CD14-positive monocyte (primary cell): ENCODE data around the gene NUAK1. TPM values are rescaled to one million over a fixed set of nuclear protein-coding genes. Genes with fewer than 3 reads are reported as not detected.

Experiments
- DNase-seq, 3 donors: peaks; one replicate each; pipeline ENCODE4 v3.0.0-alpha.2; 2011 to 2022
- H2AFZ ChIP-seq: 2 replicates; pipeline ENCODE4 v1.6.0; 2012; ENCODE audit warnings: mild to moderate bottlenecking, low read depth, low read length, inconsistent platforms; ENCODE audit not compliant: insufficient read depth, poor library complexity, severe bottlenecking
- H3K27ac ChIP-seq, 2 donors: 1 replicate in 1 of 2; 2 replicates in 1 of 2; pipeline ENCODE4 v1.5.1; 2012 to 2013; ENCODE audit warnings: low read length in 2 of 2, control low read depth in 1 of 2, inconsistent platforms in 1 of 2, low read depth in 1 of 2, mild to moderate bottlenecking in 1 of 2
- H3K27me3 ChIP-seq, 2 donors: one replicate each; pipeline versions ENCODE4 v1.6.0 to v1.6.1; 2011 to 2013; ENCODE audit warnings: low read length in 2 of 2; ENCODE audit not compliant: control insufficient read depth in 2 of 2, insufficient read depth in 2 of 2
- H3K36me3 ChIP-seq, 2 donors: replicated peaks in 1 of 2; 1 replicate in 1 of 2; 2 replicates in 1 of 2; pipeline versions ENCODE4 v1.5.1 to v1.6.1; 2012 to 2013; ENCODE audit warnings: low read length in 2 of 2, control low read depth in 1 of 2, inconsistent platforms in 1 of 2, mild to moderate bottlenecking in 1 of 2; ENCODE audit not compliant: insufficient read depth in 2 of 2, control insufficient read depth in 1 of 2
- H3K4me1 ChIP-seq, 2 donors: 1 replicate in 1 of 2; 2 replicates in 1 of 2; pipeline versions ENCODE4 v1.5.1 to v1.6.1; 2012 to 2013; ENCODE audit warnings: low read length in 2 of 2, control low read depth in 1 of 2, inconsistent platforms in 1 of 2, mild to moderate bottlenecking in 1 of 2, moderate library complexity in 1 of 2; ENCODE audit not compliant: insufficient read depth in 2 of 2, control insufficient read depth in 1 of 2
- H3K4me2 ChIP-seq: replicated peaks from 2 replicates; pipeline ENCODE3; 2012; ENCODE audit warnings: low read length, moderate library complexity, mild to moderate bottlenecking; ENCODE audit not compliant: poor library complexity, severe bottlenecking; ENCODE audit errors: extremely low read depth
- H3K4me3 ChIP-seq, 3 experiments: fragments of 200-600 bp in 1 of 3; sonication (generic) in 1 of 3; replicated peaks in 1 of 3; 1 replicate in 2 of 3; 2 replicates in 1 of 3; pipeline ENCODE4 v1.5.1; 2011 to 2013; ENCODE audit warnings: low read length in 3 of 3, mild to moderate bottlenecking in 3 of 3, control low read depth in 2 of 3, low read depth in 2 of 3, inconsistent platforms in 1 of 3, moderate library complexity in 1 of 3
- H3K79me2 ChIP-seq: 2 replicates; pipeline ENCODE4 v1.6.0; 2012; ENCODE audit warnings: mild to moderate bottlenecking, control low read depth, inconsistent platforms, low read length, moderate library complexity; ENCODE audit not compliant: insufficient read depth
- H3K9ac ChIP-seq: 2 replicates; pipeline ENCODE4 v1.6.0; 2017; ENCODE audit warnings: low read length, mild to moderate bottlenecking; ENCODE audit not compliant: insufficient read depth, poor library complexity, severe bottlenecking
- H3K9me3 ChIP-seq, 2 donors: replicated peaks in 1 of 2; 1 replicate in 1 of 2; 2 replicates in 1 of 2; pipeline versions ENCODE4 v1.5.1 to v1.6.1; 2012 to 2013; ENCODE audit warnings: low read length in 2 of 2, control low read depth in 1 of 2; ENCODE audit not compliant: control insufficient read depth in 1 of 2, insufficient read depth in 1 of 2
- H4K20me1 ChIP-seq: 2 replicates; pipeline ENCODE4 v1.6.0; 2012; ENCODE audit warnings: mild to moderate bottlenecking, low read length, control low read depth, moderate library complexity; ENCODE audit not compliant: insufficient read depth
- H3K27ac Mint-ChIP-seq, 7 donors: one replicate each; pipeline ENCODE4 v1.8.0; 2020; ENCODE audit warnings: mild to moderate bottlenecking in 7 of 7, mixed read lengths in 7 of 7, moderate library complexity in 6 of 7, inconsistent platforms in 2 of 7
- H3K27me3 Mint-ChIP-seq, 3 donors: one replicate each; pipeline ENCODE4 v1.8.0; 2021 to 2022; ENCODE audit warnings: low read depth in 3 of 3, mild to moderate bottlenecking in 3 of 3, mixed read lengths in 3 of 3, moderate library complexity in 3 of 3, inconsistent platforms in 1 of 3
- H3K36me3 Mint-ChIP-seq, 2 donors: one replicate each; pipeline ENCODE4 v1.8.0; 2020; ENCODE audit warnings: mixed read lengths in 2 of 2, inconsistent platforms in 1 of 2, mild to moderate bottlenecking in 1 of 2
- H3K4me1 Mint-ChIP-seq: one replicate; pipeline ENCODE4 v1.8.0; 2020; ENCODE audit warnings: mild to moderate bottlenecking, mixed read lengths
- H3K4me3 Mint-ChIP-seq, 2 donors: one replicate each; pipeline ENCODE4 v1.8.0; 2020; ENCODE audit warnings: mild to moderate bottlenecking in 2 of 2, mixed read lengths in 2 of 2, moderate library complexity in 1 of 2
- H3K9me3 Mint-ChIP-seq, 7 donors: one replicate each; pipeline ENCODE4 v1.8.0; 2020 to 2022; ENCODE audit warnings: mixed read lengths in 7 of 7, mild to moderate bottlenecking in 6 of 7, moderate library complexity in 6 of 7, inconsistent platforms in 2 of 7
- WGBS: methylation state at CpG from one replicate; pipeline ENCODE4 v1.1.5; 2013; ENCODE audit warnings: missing lambda C conversion rate; ENCODE audit not compliant: insufficient coverage; 5-methylcytosine and 5-hydroxymethylcytosine counted together
- intact Hi-C, 2 donors: fragments of 100-400 bp; cut with micrococcal nuclease; formaldehyde crosslinking; loops; one replicate each; pipeline versions ENCODE4 v1.15.0 to v1.15.1; 2023
- polyA plus RNA-seq, 3 donors: library from polyadenylated mRNA; depleted of rRNA in 1 of 3; unstranded in 2 of 3; stranded (reverse) in 1 of 3; fragments of 300-500 nt in 2 of 3; fragments of >200 nt in 1 of 3; fragmentation: Illumina TruSeq in 2 of 3; gene quantifications; 1 replicate in 2 of 3; 2 replicates in 1 of 3; pipeline ENCODE4 v1.2.3, GENCODE V29; 2012 to 2021
- TF ChIP-seq, protein P1 (sequence below): fragments of 200-600 bp; IDR thresholded peaks from one replicate; pipeline ENCODE4 v1.8.0; 2022; ENCODE audit warnings: antibody characterized with exemption, mild to moderate bottlenecking

The NUAK1 gene
- polyA plus RNA-seq, 3 donors, result not detected

DNA sequence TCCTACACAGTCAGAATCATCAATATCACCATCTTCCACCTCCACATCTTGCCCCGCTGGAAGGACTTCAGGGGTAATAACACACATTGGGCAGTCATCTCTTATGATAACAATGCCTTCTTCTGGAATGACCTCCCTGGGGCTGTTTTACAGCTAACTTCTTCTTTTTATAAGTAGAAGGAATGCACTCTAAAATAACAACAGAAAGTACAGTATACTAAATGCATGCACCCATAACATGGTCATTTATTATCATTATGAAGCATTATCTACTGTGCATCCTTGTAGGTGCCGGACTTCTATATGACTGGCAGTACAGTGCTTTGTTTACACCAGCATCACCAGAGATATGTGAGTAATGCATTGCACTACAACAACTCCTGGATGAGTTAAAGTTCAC is 19.0 kb upstream of the NUAK1 start:
- no peak for DNase-seq
- intact Hi-C loops, result no loop called here
- no peak overlapping the region for H3K27ac ChIP-seq
- H3K27me3 ChIP-seq, result no peaks in the 10 kb centered on the region
- no peaks in the 10 kb centered on the region for H3K36me3 Mint-ChIP-seq
- no peak overlapping the region for H2AFZ ChIP-seq
- no peaks in the 10 kb centered on the region for H3K36me3 ChIP-seq
- peaks cover 5 to 12% (median 10%) of the 10 kb centered on the region in 3 donors for H3K27me3 Mint-ChIP-seq
- H3K4me1 ChIP-seq, result no peaks in the 10 kb centered on the region
- H3K79me2 ChIP-seq, result no peaks in the 10 kb centered on the region
- H3K9me3 ChIP-seq, result peaks cover 0 to 4% of the 10 kb centered on the region in 2 donors
- peaks cover 0 to 7% (median 0%) of the 10 kb centered on the region in 7 donors for H3K9me3 Mint-ChIP-seq
- no peak overlapping the region for H3K4me2 ChIP-seq
- no peak overlapping the region for H3K9ac ChIP-seq
- H3K4me3 ChIP-seq, result no peak overlapping the region
- H4K20me1 ChIP-seq, result no peaks in the 10 kb centered on the region
- TF ChIP-seq, protein P1, sequence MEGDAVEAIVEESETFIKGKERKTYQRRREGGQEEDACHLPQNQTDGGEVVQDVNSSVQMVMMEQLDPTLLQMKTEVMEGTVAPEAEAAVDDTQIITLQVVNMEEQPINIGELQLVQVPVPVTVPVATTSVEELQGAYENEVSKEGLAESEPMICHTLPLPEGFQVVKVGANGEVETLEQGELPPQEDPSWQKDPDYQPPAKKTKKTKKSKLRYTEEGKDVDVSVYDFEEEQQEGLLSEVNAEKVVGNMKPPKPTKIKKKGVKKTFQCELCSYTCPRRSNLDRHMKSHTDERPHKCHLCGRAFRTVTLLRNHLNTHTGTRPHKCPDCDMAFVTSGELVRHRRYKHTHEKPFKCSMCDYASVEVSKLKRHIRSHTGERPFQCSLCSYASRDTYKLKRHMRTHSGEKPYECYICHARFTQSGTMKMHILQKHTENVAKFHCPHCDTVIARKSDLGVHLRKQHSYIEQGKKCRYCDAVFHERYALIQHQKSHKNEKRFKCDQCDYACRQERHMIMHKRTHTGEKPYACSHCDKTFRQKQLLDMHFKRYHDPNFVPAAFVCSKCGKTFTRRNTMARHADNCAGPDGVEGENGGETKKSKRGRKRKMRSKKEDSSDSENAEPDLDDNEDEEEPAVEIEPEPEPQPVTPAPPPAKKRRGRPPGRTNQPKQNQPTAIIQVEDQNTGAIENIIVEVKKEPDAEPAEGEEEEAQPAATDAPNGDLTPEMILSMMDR, result no peak
- H3K4me1 Mint-ChIP-seq, result no peaks in the 10 kb centered on the region
- no peak overlapping the region for H3K4me3 Mint-ChIP-seq
- no peak overlapping the region for H3K27ac Mint-ChIP-seq
- no CpG with 5 or more reads among the region's 2 CpGs for WGBS

DNA sequence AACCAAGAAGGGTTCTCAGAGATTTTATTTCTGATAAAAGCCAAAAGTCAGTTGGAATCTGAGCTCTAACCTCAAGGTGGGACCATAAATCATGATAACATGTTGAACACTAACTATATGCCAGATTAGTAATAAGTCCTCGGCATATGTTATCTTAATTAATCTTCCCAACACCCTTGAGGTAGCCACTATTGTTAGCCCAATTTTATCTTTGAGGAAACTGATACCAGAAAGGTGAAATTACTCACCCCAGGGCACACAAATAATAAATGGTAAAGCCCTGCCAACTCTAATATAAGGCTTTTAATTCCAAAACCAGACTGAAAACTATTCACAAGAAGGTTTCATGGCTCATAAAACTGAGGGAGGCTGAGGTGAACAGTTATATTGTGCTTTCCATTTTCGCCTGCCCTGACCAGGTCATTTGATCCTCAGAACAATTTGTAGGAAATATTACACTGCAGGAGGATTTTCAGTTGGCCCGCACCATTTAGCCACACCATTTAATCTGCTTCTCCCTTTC is 16.1 kb upstream of the NUAK1 start:
- intact Hi-C loops, result no loop called here
- Histone ChIP-seq H3K4me1 (no peaks in the 10 kb centered on the region), H3K4me2 (no peak overlapping the region), H4K20me1 (no peaks in the 10 kb centered on the region), H3K27me3 (no peaks in the 10 kb centered on the region), H3K9ac (no peak overlapping the region), H3K9me3 (no peaks in the 10 kb centered on the region), H3K27ac (no peak overlapping the region), H3K79me2 (no peaks in the 10 kb centered on the region), H2AFZ (no peak overlapping the region), H3K36me3 (no peaks in the 10 kb centered on the region), H3K4me3 (no peak overlapping the region)
- H3K4me3 Mint-ChIP-seq, result no peak overlapping the region
- no peak for DNase-seq
- no peaks in the 10 kb centered on the region for H3K36me3 Mint-ChIP-seq
- no peak overlapping the region for H3K27ac Mint-ChIP-seq
- H3K9me3 Mint-ChIP-seq, result peaks cover 0 to 2% (median 0%) of the 10 kb centered on the region in 7 donors
- peaks cover 6 to 11% (median 11%) of the 10 kb centered on the region in 3 donors for H3K27me3 Mint-ChIP-seq
- no peaks in the 10 kb centered on the region for H3K4me1 Mint-ChIP-seq
- TF ChIP-seq, protein P1, result no peak
- WGBS, result no CpG with 5 or more reads among the region's 3 CpGs
